ENCODE measurements around the gene TMIGD2. TPM values are rescaled to one million over a fixed set of nuclear protein-coding genes. Genes with fewer than 3 reads are reported as not detected.
"Not testable (repeated sequence)": the region's sequence is repeated elsewhere in the genome, so short reads cannot be mapped to it uniquely, and the experiment has no call there.

The TMIGD2 gene
- total RNA-seq, 2 donors from 2014 or later: 1.8 TPM; not detected in 1

- peaks cover 0 to 3% of the 10 kb centered on the region in 2 donors for H3K4me1 ChIP-seq (ENCODE audit: control insufficient read depth in 1 of 2, low read depth in 2 of 2)
- peak within 1 kb of the TSS; percentile 62 for H3K4me3 ChIP-seq
- no peaks in the 10 kb centered on the region for H3K36me3 ChIP-seq
- TF ChIP-seq, protein P1, sequence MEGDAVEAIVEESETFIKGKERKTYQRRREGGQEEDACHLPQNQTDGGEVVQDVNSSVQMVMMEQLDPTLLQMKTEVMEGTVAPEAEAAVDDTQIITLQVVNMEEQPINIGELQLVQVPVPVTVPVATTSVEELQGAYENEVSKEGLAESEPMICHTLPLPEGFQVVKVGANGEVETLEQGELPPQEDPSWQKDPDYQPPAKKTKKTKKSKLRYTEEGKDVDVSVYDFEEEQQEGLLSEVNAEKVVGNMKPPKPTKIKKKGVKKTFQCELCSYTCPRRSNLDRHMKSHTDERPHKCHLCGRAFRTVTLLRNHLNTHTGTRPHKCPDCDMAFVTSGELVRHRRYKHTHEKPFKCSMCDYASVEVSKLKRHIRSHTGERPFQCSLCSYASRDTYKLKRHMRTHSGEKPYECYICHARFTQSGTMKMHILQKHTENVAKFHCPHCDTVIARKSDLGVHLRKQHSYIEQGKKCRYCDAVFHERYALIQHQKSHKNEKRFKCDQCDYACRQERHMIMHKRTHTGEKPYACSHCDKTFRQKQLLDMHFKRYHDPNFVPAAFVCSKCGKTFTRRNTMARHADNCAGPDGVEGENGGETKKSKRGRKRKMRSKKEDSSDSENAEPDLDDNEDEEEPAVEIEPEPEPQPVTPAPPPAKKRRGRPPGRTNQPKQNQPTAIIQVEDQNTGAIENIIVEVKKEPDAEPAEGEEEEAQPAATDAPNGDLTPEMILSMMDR (IDR thresholded peaks at IDR 0.05): no peak
- no peak within 1 kb of the TSS for H3K27ac ChIP-seq
- no peaks in the 10 kb centered on the region for H3K9me3 ChIP-seq
- DNase-seq (ENCODE audit: low spot score) (no peak), ATAC-seq (ENCODE audit: insufficient number of reproducible peaks, low FRiP score, low read depth) (no peak)
- H3K27me3 ChIP-seq (replicated peaks; ENCODE audit: insufficient read depth): no peaks in the 10 kb centered on the region
Observed at GRCh38 chr19:4338441-4339355, 36.5 kb upstream of the TMIGD2 start, which contains the start of gene STAP2. Gene STAP2 (minus strand): TSS chr19:4338827. CDS start chr19:4338753, 74 bp downstream.

- TF ChIP-seq, protein P1 (IDR thresholded peaks at IDR 0.05): no peak
- no peaks in the 10 kb centered on the region for H3K9me3 ChIP-seq
Observed at GRCh38 chr19:4337906-4338440, 35.8 kb upstream of the TMIGD2 start.

GRCh38 chr19:4334929-4335570 lies 32.9 kb upstream of the TMIGD2 start:
- ATAC-seq (ENCODE audit: insufficient number of reproducible peaks, low FRiP score, low read depth) (no peak), DNase-seq (ENCODE audit: low spot score) (no peak)
- Histone ChIP-seq H3K4me1 (ENCODE audit: control insufficient read depth in 1 of 2, low read depth in 2 of 2) (no peaks in the 10 kb centered on the region), H3K36me3 (no peaks in the 10 kb centered on the region), H3K9me3 (no peaks in the 10 kb centered on the region), H3K27me3 (replicated peaks; ENCODE audit: insufficient read depth) (no peaks in the 10 kb centered on the region), H3K4me3 (no peak overlapping the region), H3K27ac (no peak overlapping the region)
- TF ChIP-seq, protein P1 (IDR thresholded peaks at IDR 0.05): no peak

More at GRCh38 chr19:4337906-4338440, 35.8 kb upstream of the TMIGD2 start:
- DNase-seq (ENCODE audit: low spot score): no peak
- Histone ChIP-seq H3K27me3 (replicated peaks; ENCODE audit: insufficient read depth) (no peaks in the 10 kb centered on the region), H3K36me3 (no peaks in the 10 kb centered on the region), H3K4me1 (ENCODE audit: control insufficient read depth in 1 of 2, low read depth in 2 of 2) (peaks cover 0 to 3% of the 10 kb centered on the region in 2 donors), H3K4me3 (peak overlapping the region; percentile 62), H3K27ac (no peak overlapping the region)
- ATAC-seq (ENCODE audit: insufficient number of reproducible peaks, low FRiP score, low read depth): no peak

DNA sequence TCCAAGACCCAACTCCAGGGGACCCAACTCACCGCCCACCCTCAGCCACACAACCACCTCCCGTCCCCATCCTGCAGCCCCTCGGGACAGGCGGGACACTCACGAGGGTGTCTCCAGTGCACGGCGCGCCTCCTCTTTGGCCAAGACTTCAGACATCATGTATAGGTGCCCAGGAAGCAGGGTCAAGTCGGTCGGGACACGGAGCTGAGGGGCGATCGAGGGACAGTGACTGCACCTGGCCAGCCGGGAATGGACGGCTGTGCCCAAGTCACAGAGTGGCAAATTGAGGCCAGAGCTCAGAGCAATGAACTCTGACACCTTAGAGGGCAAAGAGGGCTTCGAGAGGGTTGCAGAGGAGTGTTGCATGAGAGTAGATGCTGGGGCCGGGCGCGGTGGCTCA lies 27.7 kb upstream of the TMIGD2 start:
- Histone ChIP-seq H3K4me3 (no peak overlapping the region), H3K36me3 (no peaks in the 10 kb centered on the region), H3K27ac (no peak overlapping the region), H3K27me3 (replicated peaks; ENCODE audit: insufficient read depth) (no peaks in the 10 kb centered on the region), H3K9me3 (no peaks in the 10 kb centered on the region), H3K4me1 (ENCODE audit: control insufficient read depth in 1 of 2, low read depth in 2 of 2) (peaks cover 10 to 18% of the 10 kb centered on the region in 2 donors)
- no peak for ATAC-seq (ENCODE audit: insufficient number of reproducible peaks, low FRiP score, low read depth)
- TF ChIP-seq, protein P1 (IDR thresholded peaks at IDR 0.05): no peak
- DNase-seq (ENCODE audit: low spot score): no peak

GRCh38 chr19:4328991-4329681 lies 26.9 kb upstream of the TMIGD2 start:
- H3K4me3 ChIP-seq: peak overlapping the region; percentile 66

More at GRCh38 chr19:4328991-4329681, 26.9 kb upstream of the TMIGD2 start:
- H3K4me1 ChIP-seq (ENCODE audit: control insufficient read depth in 1 of 2, low read depth in 2 of 2): peaks cover 10 to 18% of the 10 kb centered on the region in 2 donors
- not testable (repeated sequence) for DNase-seq (ENCODE audit: low spot score); ATAC-seq (ENCODE audit: insufficient number of reproducible peaks, low FRiP score, low read depth); H3K27me3 ChIP-seq (replicated peaks; ENCODE audit: insufficient read depth); H3K9me3 ChIP-seq; H3K36me3 ChIP-seq; H3K27ac ChIP-seq

All from thoracic aorta (tissue), 2 donors.